ENCODE data around the gene CLCN7.
"Not testable (repeated sequence)": the region's sequence is repeated elsewhere in the genome, so short reads cannot be mapped to it uniquely, and the experiment has no call there.

The CLCN7 gene

DNA sequence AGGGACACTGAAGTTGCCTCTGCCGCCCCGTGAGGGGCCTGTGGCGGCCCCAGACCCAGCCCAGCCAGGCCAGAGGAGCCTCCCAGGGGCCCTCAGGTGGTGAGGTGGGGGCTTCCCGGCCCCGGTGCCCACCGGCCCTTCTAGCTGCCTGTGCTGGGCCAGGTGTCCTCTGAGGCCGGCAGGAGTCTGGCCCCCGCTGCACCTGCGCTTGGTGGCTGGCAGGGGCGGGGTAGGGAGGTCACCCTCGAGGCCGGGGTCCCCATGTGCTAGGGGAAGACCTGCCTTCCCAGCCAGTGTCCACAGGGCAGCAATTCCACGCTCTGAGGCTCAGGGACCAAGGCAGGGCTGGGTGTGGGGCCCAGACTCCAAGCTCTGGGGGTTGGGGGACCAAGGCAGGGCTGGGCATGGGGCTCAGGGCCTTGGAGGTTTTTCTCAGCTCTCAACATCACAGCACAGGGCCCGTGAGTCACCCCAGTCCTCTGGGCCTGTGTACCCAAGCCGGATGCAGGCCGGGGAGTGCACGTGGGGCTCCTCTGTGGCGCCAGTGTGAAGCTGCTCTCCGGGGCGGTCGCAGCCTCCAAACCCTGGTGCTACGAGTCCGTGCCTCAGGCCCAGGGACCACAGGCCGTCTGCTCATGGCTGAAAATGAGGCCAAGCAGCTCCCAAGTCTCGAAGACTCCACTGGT lies 29.2 kb downstream of the CLCN7 start:
- TF ChIP-seq, protein P1, sequence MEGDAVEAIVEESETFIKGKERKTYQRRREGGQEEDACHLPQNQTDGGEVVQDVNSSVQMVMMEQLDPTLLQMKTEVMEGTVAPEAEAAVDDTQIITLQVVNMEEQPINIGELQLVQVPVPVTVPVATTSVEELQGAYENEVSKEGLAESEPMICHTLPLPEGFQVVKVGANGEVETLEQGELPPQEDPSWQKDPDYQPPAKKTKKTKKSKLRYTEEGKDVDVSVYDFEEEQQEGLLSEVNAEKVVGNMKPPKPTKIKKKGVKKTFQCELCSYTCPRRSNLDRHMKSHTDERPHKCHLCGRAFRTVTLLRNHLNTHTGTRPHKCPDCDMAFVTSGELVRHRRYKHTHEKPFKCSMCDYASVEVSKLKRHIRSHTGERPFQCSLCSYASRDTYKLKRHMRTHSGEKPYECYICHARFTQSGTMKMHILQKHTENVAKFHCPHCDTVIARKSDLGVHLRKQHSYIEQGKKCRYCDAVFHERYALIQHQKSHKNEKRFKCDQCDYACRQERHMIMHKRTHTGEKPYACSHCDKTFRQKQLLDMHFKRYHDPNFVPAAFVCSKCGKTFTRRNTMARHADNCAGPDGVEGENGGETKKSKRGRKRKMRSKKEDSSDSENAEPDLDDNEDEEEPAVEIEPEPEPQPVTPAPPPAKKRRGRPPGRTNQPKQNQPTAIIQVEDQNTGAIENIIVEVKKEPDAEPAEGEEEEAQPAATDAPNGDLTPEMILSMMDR (conservative IDR thresholded peaks at IDR 0.05; ENCODE audit: low read depth, low read length) = no peak
- H3K4me3 ChIP-seq (ENCODE audit: low read depth, low read length) = no peak overlapping the region
- no peak for DNase-seq (ENCODE audit: low read depth)

DNA sequence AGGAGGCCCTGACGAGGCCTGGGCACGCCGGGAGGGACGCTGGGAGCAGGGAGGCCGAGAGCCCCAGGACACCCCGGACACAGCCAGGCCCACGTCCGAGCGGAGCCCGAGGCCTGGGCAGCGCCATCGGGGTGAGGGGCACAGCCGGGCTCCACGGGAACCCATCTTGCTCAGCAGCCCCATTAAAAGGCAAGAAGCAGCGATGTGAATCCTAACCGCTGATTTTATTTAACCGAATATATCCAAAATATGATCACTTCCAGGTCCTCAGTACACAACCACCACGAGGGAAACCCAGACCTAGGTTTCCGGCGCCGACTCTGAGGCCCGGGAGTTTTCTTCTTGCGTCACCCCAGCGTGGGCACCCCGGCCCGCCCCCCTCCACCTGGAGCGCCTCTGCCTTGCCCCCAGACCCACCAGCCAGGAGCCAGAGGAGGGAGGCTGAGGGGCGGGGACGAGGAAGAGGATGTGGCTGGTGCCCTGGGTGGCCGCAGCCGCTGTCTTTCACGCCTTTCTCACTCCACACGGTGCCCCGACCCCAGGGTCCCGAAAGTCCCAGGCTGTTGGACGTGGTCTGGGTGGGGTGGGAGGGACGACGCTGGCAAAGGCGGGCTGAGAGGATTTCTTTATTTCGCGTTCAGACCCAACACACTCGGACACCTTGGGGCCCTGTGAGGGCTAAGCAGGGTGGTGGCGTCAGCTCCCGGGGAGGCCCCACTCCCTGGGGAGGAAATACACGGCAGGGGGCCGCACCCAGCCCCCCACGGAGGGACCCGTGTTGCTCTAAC lies 29.9 kb downstream of the CLCN7 start:
- TF ChIP-seq, protein P1 (conservative IDR thresholded peaks at IDR 0.05; ENCODE audit: low read depth, low read length) = no peak
- H3K4me3 ChIP-seq (ENCODE audit: low read depth, low read length) = no peak overlapping the region
- DNase-seq (ENCODE audit: low read depth) = no peak

DNA sequence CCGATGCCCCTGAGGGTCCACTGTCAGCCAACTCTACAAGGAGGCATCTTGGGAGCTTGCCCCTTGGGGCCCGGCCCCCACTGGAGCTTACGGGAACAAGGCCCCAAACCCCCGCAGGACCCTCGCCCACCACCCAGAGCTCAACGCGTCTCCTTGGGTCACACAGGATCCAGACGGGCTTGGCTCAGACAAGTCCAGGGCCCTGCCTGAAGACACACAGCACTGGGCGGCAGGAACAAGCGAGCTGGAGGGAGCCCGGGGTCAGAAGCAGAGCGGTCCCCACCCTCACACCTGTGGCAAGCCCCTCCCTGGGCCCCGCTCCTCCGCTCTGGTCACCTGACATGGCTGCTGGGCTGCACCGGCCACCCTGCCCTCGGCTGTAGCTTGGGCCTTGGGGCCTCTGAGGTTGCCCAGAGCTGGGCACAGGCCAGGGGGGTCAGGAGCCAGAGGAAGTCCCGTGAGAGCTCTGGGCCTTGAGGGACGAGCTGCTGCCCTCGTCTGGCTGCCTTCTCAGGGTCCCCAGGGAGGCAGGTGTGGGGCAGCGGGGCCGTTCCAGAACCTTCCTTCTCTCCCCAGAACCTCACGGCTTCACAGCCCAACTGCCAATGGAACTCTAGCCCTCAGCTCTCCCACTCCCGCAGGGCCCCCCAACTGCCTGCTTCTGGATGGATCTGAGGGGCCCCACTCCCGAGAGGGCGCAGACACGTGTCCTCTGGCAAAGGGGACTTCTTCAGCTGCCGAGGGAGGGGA lies 30.7 kb downstream of the CLCN7 start, which contains the start of gene CCDC154:
TSS of gene CCDC154 (minus strand) at position 577 of the 750 bp plus-strand sequence. CDS start at position 343, 234 bp downstream.
- DNase-seq (ENCODE audit: low read depth) = no peak
- H3K4me3 ChIP-seq (ENCODE audit: low read depth, low read length) = no peak within 1 kb of the TSS
- TF ChIP-seq, protein P1 (conservative IDR thresholded peaks at IDR 0.05; ENCODE audit: low read depth, low read length) = no peak

DNA sequence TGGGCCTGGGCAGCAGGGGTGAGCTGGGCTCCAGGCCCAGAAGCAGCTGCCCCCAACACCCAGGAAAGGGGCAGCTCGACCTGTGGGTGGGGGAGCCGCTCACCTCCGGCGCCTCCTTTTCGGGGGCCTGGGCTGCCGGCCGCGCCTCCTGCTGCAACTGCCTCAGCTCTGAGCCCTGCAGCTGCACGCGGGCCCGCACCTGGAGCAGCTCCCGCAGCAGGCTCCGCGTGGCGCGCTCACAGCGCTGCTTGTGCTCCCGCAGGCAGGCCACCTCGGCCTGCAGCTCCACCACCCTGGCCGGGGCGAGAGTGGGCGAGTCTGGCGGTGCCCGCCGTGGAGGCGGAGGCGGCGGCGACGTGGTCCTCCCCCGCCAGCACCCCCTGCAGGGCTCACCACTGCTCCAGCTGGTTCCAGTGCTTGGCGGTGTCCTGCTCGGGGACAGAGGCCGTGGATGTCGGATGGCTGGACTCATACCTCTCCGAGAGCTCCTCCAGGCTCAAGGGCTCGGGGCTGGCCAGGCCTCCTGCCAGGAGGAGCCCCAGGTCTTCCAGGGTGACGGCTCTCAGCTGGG lies 31.3 kb downstream of the CLCN7 start:
- DNase-seq (ENCODE audit: low read depth) = no peak
- TF ChIP-seq, protein P1 (conservative IDR thresholded peaks at IDR 0.05; ENCODE audit: low read depth, low read length) = no peak
- H3K4me3 ChIP-seq (ENCODE audit: low read depth, low read length) = no peak overlapping the region

DNA sequence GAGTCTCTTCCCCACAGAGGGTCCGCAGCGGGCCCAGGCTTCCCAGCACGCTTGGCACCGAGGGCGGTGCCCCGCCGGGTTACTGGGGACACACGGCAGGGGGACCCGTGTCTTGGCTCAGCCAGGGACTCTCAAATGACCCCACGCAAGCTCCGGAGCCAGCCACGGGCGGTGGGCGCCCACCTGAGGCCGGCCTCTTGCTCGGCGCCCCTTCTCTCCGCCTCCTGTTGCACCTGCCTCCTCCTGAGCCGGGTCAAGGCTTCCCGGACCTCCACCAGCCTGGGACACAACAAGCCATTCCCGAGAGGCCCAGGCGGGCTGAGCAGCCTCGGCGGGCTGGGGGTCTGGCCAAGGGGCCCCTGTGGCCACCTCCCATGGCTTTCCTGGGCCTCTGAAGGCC lies 32.1 kb downstream of the CLCN7 start:
- no peak for DNase-seq (ENCODE audit: low read depth)
- H3K4me3 ChIP-seq (ENCODE audit: low read depth, low read length) = no peak overlapping the region
- TF ChIP-seq, protein P1 (conservative IDR thresholded peaks at IDR 0.05; ENCODE audit: low read depth, low read length) = no peak

DNA sequence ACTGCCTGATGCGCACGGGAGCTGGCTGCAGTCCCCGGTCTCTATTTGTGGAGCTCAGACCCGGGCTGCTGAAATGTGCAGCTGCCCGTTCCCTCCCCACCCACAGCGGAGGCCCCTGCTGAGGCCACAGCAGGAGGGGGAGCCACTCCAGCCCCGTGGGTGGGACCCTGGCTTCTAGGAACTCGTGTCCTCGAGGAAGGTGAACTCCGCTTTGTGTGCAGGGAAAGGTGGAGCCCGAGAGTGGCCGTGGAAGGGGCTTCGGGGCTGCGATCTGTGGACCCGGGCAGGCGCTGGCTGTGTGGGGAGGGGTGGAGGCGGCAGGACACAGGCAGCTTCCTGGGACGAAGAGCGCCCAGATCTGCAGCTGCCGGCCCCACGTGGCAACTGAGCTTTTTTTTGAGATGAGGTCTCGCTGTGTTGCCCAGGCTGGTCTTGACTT lies 33.4 kb downstream of the CLCN7 start:
- H3K4me3 ChIP-seq (ENCODE audit: low read depth, low read length) = no peak overlapping the region
- DNase-seq (ENCODE audit: low read depth) = no peak
- TF ChIP-seq, protein P1 (conservative IDR thresholded peaks at IDR 0.05; ENCODE audit: low read depth, low read length) = no peak

DNA sequence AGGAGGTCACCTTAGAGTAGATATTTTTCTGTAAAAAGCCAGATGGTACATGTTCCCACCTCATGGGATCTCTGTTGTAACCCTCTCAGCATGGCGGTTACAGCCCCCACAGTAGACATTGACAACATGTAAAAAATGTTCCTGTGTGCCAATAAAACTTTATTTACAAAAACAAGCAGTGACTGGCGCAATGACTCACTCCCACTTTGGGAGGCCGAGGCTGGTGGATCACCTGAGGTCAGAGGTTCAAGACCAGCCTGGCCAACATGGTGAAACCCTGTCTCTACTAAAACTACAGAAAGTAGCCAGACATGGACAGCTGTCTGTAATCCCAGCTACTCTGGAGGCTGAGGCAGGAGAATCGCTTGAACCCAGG lies 35.1 kb downstream of the CLCN7 start:
- not testable (repeated sequence) for H3K4me3 ChIP-seq (ENCODE audit: low read depth, low read length); DNase-seq (ENCODE audit: low read depth)
